HepG2 (cell line): ENCODE measurements around the gene TRANK1. TPM values are rescaled to one million over a fixed set of nuclear protein-coding genes. Genes with fewer than 3 reads are reported as not detected.
A peak's percentile ranks its signal among the peaks of the same experiment; 100 is the strongest.

Source experiments
- CCDC6 ChIP-seq: sonication (generic); formaldehyde crosslinking; IDR thresholded peaks from 2 replicates; pipeline ENCODE4 v1.8.1; 2022; ENCODE audit warnings: mild to moderate bottlenecking, missing genetic modification reagents, moderate library complexity
- KLF6 ChIP-seq: IDR thresholded peaks from 2 replicates; pipeline ENCODE4 v1.8.0; 2016; ENCODE audit warnings: missing biosample characterization, missing genetic modification reagents
- SRY ChIP-seq: sonication (generic); formaldehyde crosslinking; IDR thresholded peaks from 2 replicates; pipeline ENCODE4 v1.8.0; 2022; ENCODE audit warnings: mild to moderate bottlenecking, missing genetic modification reagents
- THYN1 ChIP-seq: sonication (generic); formaldehyde crosslinking; IDR thresholded peaks from 2 replicates; pipeline ENCODE4 v1.8.1; 2023; ENCODE audit warnings: low read depth, mild to moderate bottlenecking, moderate library complexity, missing genetic modification reagents, borderline replicate concordance
- WIZ ChIP-seq: sonication (generic); formaldehyde crosslinking; IDR thresholded peaks from 2 replicates; pipeline ENCODE4 v1.5.1; 2020; ENCODE audit warnings: mild to moderate bottlenecking, missing genetic modification reagents
- ZFP36 ChIP-seq: fragments of 150-350 bp; IDR thresholded peaks from 2 replicates; pipeline ENCODE4 v1.6.1; 2018; ENCODE audit warnings: borderline replicate concordance, low read length, low read depth; ENCODE audit not compliant: partially characterized antibody
- ZNF263 ChIP-seq: sonication (generic); formaldehyde crosslinking; IDR thresholded peaks from 2 replicates; pipeline ENCODE4 v1.4.0; 2020; ENCODE audit warnings: missing genetic modification reagents
- ZNF432 ChIP-seq: sonication (generic); formaldehyde crosslinking; IDR thresholded peaks from 2 replicates; pipeline ENCODE4 v1.5.0; 2020; ENCODE audit warnings: missing genetic modification reagents, mild to moderate bottlenecking, borderline replicate concordance
- ZNF605 ChIP-seq: sonication (generic); formaldehyde crosslinking; IDR thresholded peaks from 2 replicates; pipeline ENCODE4 v1.8.0; 2022; ENCODE audit warnings: mild to moderate bottlenecking, missing genetic modification reagents
- ZNF670 ChIP-seq: sonication (generic); formaldehyde crosslinking; IDR thresholded peaks from 2 replicates; pipeline ENCODE4 v1.8.0; 2022; ENCODE audit warnings: mild to moderate bottlenecking, missing genetic modification reagents, borderline replicate concordance
- ZNF766 ChIP-seq: sonication (generic); formaldehyde crosslinking; IDR thresholded peaks from 2 replicates; pipeline ENCODE4 v1.5.0; 2020; ENCODE audit warnings: missing genetic modification reagents, borderline replicate concordance
- ZNF816 ChIP-seq: sonication (generic); formaldehyde crosslinking; IDR thresholded peaks from 2 replicates; pipeline ENCODE4 v1.8.0; 2022; ENCODE audit warnings: missing genetic modification reagents, mild to moderate bottlenecking, borderline replicate concordance
- polyA plus RNA-seq, 8 experiments: library from polyadenylated mRNA; depleted of rRNA in 3 of 8; stranded (reverse) in 7 of 8; unstranded in 1 of 8; fragments of >200 nt; fragmentation: Illumina TruSeq in 4 of 8; extraction: Trizol in 4 of 8; gene quantifications; 2 replicates each; pipeline versions ENCODE4 v1.2.1 to v1.2.3, GENCODE V29; 2011 to 2016; ENCODE audit warnings: low read depth in 4 of 8, missing spikeins in 1 of 8, mixed read lengths in 1 of 8; ENCODE audit not compliant: insufficient read depth in 1 of 8
- total RNA-seq, 5 experiments: library from RNA; depleted of rRNA; stranded (reverse); fragments of >200 nt; fragmentation: Illumina TruSeq; extraction: Trizol; gene quantifications; 2 replicates each; pipeline ENCODE4 v1.2.3, GENCODE V29; 2016; ENCODE audit warnings: low read depth in 1 of 5
- TF ChIP-seq, protein P1 (sequence below): sonication (generic); formaldehyde crosslinking; IDR thresholded peaks from 2 replicates; pipeline ENCODE4 v1.8.0; 2022; ENCODE audit warnings: mild to moderate bottlenecking, missing genetic modification reagents, moderate library complexity
- TF ChIP-seq, protein P2 (sequence below): sonication (generic); formaldehyde crosslinking; IDR thresholded peaks from 2 replicates; pipeline ENCODE4 v1.9.0; 2021; ENCODE audit warnings: missing genetic modification reagents, borderline replicate concordance
- TF ChIP-seq, protein P3 (sequence below): sonication (generic); formaldehyde crosslinking; IDR thresholded peaks from 2 replicates; pipeline ENCODE4 v1.4.0; 2020; ENCODE audit warnings: mild to moderate bottlenecking, missing genetic modification reagents
- TF ChIP-seq, protein P4 (sequence below): sonication (generic); formaldehyde crosslinking; IDR thresholded peaks from 2 replicates; pipeline ENCODE4 v1.8.0; 2022; ENCODE audit warnings: missing genetic modification reagents, mild to moderate bottlenecking, moderate library complexity, borderline replicate concordance

Gene TRANK1
- total and polyA plus RNA-seq, 2 of the 13 experiments (the other 11 are each of a cell fraction or from before 2014, with no cell fraction given) = 0.13 to 0.32 TPM

DNA sequence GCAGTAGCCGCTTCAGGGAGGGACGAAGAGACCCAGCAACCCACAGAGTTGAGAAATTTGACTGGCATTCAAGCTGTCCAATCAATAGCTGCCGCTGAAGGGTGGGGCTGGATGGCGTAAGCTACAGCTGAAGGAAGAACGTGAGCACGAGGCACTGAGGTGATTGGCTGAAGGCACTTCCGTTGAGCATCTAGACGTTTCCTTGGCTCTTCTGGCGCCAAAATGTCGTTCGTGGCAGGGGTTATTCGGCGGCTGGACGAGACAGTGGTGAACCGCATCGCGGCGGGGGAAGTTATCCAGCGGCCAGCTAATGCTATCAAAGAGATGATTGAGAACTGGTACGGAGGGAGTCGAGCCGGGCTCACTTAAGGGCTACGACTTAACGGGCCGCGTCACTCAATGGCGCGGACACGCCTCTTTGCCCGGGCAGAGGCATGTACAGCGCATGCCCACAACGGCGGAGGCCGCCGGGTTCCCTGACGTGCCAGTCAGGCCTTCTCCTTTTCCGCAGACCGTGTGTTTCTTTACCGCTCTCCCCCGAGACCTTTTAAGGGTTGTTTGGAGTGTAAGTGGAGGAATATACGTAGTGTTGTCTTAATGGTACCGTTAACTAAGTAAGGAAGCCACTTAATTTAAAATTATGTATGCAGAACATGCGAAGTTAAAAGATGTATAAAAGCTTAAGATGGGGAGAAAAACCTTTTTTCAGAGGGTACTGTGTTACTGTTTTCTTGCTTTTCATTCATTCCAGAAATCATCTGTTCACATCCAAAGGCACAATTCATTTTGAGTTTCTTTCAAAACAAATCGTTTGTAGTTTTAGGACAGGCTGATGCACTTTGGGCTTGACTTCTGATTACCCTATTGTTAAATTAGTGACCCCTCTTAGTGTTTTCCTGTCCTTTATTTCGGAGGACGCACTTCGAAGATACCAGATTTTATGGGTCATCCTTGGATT lies 48.8 kb upstream of the TRANK1 start, which contains the start of gene MLH1 (continued):
- TF ChIP-seq ZNF816 (peak; percentile 25; the same call in 1 of the 2 replicates), ZNF766 (CRISPR knock-in tag) (0 out of 2 replicates have a peak, but pooled peaks have one; percentile 44), ZNF263 (no peak), SRY (no peak), THYN1 (no peak), KLF6 (CRISPR knock-in tag) (peak; percentile 50; the same call in 1 of the 2 replicates), ZFP36 (no peak), ZNF605 (CRISPR knock-in tag) (peak; percentile 36; the same call in 1 of the 2 replicates), ZNF670 (CRISPR knock-in tag) (peak; percentile 63; the same call in 1 of the 2 replicates), WIZ (CRISPR knock-in tag) (no peak), CCDC6 (peak; percentile 90), ZNF432 (CRISPR knock-in tag) (no peak)
- TF ChIP-seq, protein P1, sequence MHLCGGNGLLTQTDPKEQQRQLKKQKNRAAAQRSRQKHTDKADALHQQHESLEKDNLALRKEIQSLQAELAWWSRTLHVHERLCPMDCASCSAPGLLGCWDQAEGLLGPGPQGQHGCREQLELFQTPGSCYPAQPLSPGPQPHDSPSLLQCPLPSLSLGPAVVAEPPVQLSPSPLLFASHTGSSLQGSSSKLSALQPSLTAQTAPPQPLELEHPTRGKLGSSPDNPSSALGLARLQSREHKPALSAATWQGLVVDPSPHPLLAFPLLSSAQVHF (CRISPR knock-in tag) = no peak
- TF ChIP-seq, protein P2, sequence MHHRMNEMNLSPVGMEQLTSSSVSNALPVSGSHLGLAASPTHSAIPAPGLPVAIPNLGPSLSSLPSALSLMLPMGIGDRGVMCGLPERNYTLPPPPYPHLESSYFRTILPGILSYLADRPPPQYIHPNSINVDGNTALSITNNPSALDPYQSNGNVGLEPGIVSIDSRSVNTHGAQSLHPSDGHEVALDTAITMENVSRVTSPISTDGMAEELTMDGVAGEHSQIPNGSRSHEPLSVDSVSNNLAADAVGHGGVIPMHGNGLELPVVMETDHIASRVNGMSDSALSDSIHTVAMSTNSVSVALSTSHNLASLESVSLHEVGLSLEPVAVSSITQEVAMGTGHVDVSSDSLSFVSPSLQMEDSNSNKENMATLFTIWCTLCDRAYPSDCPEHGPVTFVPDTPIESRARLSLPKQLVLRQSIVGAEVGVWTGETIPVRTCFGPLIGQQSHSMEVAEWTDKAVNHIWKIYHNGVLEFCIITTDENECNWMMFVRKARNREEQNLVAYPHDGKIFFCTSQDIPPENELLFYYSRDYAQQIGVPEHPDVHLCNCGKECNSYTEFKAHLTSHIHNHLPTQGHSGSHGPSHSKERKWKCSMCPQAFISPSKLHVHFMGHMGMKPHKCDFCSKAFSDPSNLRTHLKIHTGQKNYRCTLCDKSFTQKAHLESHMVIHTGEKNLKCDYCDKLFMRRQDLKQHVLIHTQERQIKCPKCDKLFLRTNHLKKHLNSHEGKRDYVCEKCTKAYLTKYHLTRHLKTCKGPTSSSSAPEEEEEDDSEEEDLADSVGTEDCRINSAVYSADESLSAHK (CRISPR knock-in tag) = no peak
- TF ChIP-seq, protein P3, sequence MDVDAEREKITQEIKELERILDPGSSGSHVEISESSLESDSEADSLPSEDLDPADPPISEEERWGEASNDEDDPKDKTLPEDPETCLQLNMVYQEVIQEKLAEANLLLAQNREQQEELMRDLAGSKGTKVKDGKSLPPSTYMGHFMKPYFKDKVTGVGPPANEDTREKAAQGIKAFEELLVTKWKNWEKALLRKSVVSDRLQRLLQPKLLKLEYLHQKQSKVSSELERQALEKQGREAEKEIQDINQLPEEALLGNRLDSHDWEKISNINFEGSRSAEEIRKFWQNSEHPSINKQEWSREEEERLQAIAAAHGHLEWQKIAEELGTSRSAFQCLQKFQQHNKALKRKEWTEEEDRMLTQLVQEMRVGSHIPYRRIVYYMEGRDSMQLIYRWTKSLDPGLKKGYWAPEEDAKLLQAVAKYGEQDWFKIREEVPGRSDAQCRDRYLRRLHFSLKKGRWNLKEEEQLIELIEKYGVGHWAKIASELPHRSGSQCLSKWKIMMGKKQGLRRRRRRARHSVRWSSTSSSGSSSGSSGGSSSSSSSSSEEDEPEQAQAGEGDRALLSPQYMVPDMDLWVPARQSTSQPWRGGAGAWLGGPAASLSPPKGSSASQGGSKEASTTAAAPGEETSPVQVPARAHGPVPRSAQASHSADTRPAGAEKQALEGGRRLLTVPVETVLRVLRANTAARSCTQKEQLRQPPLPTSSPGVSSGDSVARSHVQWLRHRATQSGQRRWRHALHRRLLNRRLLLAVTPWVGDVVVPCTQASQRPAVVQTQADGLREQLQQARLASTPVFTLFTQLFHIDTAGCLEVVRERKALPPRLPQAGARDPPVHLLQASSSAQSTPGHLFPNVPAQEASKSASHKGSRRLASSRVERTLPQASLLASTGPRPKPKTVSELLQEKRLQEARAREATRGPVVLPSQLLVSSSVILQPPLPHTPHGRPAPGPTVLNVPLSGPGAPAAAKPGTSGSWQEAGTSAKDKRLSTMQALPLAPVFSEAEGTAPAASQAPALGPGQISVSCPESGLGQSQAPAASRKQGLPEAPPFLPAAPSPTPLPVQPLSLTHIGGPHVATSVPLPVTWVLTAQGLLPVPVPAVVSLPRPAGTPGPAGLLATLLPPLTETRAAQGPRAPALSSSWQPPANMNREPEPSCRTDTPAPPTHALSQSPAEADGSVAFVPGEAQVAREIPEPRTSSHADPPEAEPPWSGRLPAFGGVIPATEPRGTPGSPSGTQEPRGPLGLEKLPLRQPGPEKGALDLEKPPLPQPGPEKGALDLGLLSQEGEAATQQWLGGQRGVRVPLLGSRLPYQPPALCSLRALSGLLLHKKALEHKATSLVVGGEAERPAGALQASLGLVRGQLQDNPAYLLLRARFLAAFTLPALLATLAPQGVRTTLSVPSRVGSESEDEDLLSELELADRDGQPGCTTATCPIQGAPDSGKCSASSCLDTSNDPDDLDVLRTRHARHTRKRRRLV (CRISPR knock-in tag) = no peak
- TF ChIP-seq, protein P4, sequence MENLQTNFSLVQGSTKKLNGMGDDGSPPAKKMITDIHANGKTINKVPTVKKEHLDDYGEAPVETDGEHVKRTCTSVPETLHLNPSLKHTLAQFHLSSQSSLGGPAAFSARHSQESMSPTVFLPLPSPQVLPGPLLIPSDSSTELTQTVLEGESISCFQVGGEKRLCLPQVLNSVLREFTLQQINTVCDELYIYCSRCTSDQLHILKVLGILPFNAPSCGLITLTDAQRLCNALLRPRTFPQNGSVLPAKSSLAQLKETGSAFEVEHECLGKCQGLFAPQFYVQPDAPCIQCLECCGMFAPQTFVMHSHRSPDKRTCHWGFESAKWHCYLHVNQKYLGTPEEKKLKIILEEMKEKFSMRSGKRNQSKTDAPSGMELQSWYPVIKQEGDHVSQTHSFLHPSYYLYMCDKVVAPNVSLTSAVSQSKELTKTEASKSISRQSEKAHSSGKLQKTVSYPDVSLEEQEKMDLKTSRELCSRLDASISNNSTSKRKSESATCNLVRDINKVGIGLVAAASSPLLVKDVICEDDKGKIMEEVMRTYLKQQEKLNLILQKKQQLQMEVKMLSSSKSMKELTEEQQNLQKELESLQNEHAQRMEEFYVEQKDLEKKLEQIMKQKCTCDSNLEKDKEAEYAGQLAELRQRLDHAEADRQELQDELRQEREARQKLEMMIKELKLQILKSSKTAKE (CRISPR knock-in tag) = no peak
